HG02610 (cell line): ENCODE measurements around the gene KYAT1.

ENCODE experiments used
- ATAC-seq: cut with Tn5 transposase; IDR thresholded peaks from one replicate; pipeline ENCODE4 v1.9.1; 2021; ENCODE audit warnings: mild to moderate bottlenecking, moderate library complexity; ENCODE audit not compliant: unreplicated experiment

Gene KYAT1

DNA sequence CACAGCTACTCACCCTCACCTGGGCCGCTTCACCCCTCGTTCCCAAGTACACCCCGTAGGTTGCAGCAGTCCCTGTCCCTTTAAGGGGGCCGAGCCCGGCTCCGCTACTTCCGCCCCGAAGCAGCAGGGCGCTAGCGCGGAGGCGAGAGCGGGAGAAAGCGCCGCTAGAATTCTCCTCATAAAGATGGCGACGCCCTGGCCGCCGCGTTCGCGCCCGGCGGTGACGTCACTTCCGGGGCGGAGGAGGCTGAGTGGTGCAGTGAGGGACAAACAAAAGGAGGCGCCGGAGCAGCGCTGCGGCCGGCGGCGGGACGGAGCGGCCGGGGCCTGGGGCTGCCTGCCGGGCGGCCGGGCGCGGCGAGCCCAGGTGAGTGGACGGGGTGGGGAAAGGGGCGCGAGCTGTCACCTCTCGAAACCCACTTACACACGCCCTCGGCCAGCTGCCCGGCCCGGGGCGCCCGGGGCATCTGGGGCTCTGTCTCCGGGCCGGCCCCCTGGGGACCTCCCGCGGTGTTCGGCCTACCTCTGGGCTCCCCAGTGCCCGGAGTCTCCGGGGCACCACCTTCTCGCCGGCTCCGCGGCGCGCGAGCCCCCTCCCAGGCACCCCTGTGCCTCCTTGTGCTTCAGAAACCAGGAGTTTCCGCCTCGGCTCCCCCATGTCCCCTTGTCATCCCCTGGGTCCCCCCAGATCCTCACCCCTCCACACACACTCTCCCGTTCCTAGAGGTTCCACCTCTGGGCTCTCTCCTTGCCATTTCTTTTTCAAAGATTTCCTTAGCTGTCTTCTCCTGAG is at the start of gene KYAT1, which contains the start of gene LRRC8A:
TSS of gene KYAT1 (minus strand) at position 67 of the 793 bp plus-strand sequence. CDS start 36,545 bp downstream, outside the sequence.
TSS of gene LRRC8A (plus strand) at position 250 of the 793 bp plus-strand sequence. CDS start 25,032 bp downstream, outside the sequence.
- peak; percentile 86 for ATAC-seq

- ATAC-seq, result no peak
Observed at GRCh38 chr9:128929560-128929959, 47.8 kb upstream of the KYAT1 start.

DNA sequence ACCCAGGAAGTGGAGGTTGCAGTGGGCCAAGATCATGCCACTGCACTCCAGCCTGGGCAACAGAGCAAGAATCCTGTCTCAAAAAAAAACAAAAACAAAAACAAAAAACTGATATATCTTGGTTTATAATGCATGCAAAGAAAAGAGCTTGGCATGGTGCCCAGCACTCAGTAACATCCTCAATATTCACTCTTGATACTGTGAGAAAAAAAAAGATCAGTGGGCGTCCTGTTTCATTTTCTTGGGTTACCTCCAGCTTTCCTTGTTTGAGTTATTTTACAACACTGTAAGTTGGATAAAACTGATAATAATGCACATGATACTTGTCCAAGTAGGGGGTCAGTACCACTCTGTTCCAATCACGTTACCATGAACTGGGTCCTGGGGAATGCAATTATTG is 46.9 kb upstream of the KYAT1 start:
- no peak for ATAC-seq

- ATAC-seq, result no peak
Observed at GRCh38 chr9:128927731-128928411, 46.1 kb upstream of the KYAT1 start.

DNA sequence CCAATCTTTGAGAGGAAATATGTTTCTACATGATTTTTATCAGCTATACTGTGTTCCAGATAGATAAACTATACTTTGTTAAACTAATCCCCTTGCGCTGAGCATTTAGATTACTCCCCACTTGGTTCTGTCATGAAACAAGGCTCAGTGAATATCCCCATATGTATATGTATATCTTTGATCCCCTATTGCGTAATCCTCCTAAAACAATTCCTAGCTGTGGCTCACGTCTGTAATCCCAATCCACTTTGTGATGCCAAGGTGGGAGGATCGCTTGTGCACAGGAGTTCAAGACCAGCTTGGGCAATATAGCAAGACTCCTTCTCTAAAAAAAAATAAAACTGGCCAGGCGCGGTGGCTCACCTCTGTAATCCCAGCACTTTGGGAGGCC is 41.7 kb upstream of the KYAT1 start:
- ATAC-seq, result no peak

DNA sequence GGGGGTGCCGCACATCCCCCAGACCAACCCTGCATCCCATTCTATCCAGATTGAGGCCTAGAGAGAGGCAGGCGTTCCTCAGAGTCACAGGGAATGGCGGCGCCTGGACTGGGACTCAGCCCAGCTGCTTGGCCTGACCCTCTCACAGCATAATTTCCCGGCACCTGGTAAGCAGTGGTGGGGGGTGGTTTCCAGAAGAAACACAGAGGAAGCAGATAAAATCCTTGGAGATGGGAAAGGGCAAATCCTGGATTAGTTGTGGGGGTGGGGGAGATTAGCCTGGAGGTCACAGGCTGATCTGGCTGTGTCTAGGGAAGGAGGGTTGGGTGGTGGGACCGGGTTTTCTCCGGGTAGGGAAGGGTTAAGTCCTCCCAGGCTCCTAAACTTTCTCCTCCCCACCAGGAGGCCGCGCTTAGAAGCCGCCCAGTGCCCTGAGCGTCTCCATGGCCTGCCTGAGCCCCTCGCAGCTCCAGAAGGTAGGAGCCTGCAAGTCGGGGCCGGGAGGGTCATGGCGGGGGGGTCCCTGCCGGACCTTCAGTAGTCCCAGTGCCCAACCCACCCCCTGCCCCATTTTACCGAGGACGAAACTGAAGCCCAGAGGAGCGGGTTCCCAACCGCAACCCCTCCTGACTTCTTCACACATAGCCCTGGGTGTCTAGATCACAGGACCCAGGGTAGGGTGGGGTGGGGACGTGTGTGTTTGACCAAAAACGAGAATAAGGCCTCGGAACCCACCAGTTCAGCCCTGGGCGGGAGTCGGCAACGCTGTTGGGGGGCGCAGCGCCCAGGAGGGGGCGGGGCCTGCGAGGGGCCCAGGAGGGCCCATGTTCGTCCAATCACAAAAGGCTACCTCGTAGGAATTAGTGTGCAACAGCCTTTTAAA is 40.4 kb upstream of the KYAT1 start:
- no peak for ATAC-seq

- ATAC-seq, result no peak
Observed at GRCh38 chr9:128920381-128921058, 38.8 kb upstream of the KYAT1 start, which contains the start of gene PHYHD1. Gene PHYHD1, plus strand, starts transcription at chr9:128920982. Its CDS starts 1,342 bp downstream, at chr9:128922324.

GRCh38 chr9:128919402-128920089 is 37.8 kb upstream of the KYAT1 start:
- no peak for ATAC-seq

GRCh38 chr9:128918921-128919320 is 37.2 kb upstream of the KYAT1 start:
- no peak for ATAC-seq

GRCh38 chr9:128917151-128917849 is 35.5 kb upstream of the KYAT1 start:
- no peak for ATAC-seq

- no peak for ATAC-seq
Observed at GRCh38 chr9:128916745-128917144, 35.0 kb upstream of the KYAT1 start.

DNA sequence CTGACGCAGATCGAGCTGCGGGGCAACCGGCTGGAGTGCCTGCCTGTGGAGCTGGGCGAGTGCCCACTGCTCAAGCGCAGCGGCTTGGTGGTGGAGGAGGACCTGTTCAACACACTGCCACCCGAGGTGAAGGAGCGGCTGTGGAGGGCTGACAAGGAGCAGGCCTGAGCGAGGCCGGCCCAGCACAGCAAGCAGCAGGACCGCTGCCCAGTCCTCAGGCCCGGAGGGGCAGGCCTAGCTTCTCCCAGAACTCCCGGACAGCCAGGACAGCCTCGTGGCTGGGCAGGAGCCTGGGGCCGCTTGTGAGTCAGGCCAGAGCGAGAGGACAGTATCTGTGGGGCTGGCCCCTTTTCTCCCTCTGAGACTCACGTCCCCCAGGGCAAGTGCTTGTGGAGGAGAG is 34.5 kb upstream of the KYAT1 start:
- no peak for ATAC-seq

DNA sequence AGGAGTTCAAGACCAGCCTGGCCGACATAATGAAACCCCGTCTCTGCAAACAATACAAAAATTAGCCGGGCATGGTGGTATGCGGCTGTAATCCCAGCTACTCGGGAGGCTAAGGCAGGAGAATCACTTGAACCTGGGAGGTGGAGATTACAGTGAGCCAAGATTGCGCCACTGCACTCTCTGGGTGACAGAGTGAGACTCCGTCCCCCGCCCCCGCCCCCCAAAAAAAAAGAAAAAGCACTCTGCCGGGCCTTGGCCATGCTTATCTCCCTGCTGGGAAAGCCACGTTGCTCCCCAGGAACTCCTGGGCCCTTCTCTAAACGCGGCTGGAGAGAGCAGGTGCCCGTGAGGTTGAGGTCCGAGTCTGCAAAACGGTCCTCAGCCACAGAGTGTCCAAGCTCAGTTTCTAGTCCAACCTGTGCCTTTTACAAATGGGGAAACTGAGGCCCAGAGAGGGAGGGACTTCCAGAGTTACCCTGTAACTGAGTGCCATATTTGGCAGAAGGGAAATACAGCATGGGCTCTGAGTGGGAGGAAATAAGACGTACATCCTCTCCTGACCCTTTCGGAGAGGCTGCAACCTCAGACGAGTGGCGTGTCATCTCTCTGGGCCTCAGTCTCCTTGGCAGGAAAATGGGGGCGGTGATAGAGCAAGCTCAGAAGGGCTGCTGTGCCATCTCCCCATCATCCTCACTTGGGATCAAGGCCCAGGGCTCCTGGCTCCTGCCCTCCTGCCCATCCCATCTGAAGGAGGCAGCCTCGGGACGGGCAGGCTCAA is 32.4 kb upstream of the KYAT1 start:
- ATAC-seq, result no peak

DNA sequence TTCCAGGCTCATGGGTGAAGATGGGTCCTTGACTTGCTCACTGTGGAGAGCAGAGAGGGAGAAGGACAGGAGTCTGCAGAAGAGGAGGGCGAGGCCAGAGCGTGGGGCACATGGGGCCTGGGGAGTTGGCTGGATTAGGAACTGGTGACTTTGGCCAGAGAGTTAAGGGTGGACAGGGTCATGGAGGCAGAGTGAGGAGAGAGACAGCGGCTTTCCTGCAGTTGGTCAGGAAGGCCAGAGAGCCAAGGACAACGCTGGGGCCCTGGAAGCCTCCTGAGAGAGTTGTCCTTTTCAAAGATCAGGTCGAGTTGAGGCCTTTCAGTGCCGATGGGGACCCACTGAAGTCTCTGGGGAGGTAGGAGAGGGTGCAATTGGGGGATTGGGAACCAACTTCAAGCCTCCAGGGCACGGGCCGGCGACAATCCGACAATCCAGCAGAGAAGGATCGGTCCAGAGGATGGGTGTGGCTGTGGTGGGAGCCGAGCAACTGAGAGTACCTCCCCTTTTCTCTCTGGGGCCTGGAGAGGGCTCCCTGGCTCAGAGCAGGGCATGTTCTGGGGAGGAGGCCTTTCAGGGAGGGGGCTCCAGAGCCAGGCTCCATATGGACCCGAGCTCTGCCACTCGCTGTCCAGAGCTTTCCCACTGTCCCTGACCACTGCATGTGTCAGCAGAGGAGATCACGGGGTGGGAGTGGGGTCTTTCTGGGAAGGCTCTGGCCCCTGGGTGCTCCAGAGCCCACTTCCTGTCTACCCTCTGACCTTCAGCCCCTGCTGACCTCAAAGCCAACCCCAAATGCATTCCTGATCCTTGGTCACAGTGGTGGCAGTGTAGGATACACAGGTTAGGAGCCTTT is 31.5 kb upstream of the KYAT1 start:
- no peak for ATAC-seq

GRCh38 chr9:128912270-128912853 is 30.6 kb upstream of the KYAT1 start:
- ATAC-seq, result no peak

DNA sequence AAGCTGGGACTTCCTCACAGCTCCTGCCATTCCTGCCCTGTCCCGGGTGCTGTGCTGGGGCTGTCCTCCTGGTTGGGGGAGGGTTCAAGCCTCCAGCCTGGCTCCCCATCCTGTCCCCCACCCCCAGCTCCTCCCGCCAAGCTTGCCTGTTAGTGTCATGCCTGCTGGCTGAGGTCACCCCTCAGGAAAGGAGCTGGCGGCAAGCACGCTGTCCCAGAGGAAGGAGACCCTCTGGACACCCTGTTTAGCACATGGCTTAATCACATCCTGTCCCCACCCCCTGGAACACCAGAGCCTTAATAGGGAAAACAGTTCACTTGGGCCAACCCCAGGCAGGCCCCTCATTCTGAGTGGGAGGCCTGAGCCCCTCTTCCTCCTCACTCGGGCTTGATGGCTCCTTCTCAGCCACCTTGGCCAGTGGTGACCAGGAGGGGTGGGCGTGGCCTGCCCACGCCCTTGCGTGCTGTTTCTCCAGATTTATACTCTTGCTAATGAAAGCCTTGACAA is 29.8 kb upstream of the KYAT1 start:
- ATAC-seq, result no peak

GRCh38 chr9:128910906-128911305 is 29.2 kb upstream of the KYAT1 start:
- ATAC-seq, result no peak
